ENCODE results near the gene IFITM1.
"Not testable (repeated sequence)": the region's sequence is repeated elsewhere in the genome, so short reads cannot be mapped to it uniquely, and the experiment has no call there.

The IFITM1 gene

DNA sequence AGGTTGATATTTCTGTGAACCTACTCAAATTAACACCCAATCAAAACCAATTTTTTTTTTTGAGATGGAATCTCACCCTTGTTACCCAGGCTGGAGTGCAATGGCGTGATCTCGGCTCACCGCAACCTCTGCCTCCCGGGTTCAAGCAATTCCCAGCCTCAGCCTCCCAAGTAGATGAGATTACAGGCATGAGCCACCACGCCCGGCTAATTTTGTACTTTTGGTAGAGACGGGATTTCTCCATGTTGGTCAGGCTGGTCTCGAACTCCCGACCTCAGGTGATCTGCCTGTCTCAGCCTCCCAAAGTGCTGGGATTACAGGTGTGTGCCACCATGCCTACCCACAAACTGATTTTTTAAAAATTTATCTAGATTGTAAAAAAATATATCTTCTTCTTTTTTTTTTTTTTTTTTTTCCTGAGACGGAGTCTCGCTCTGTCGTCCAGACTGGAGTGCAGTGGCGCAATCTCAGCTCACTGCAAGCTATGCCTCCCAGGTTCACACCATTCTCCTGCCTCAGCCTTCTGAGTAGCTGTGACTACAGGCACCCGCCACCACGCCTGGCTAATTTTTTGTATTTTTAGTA is 14.8 kb downstream of the IFITM1 start:
- DNase-seq = not testable (repeated sequence)

DNA sequence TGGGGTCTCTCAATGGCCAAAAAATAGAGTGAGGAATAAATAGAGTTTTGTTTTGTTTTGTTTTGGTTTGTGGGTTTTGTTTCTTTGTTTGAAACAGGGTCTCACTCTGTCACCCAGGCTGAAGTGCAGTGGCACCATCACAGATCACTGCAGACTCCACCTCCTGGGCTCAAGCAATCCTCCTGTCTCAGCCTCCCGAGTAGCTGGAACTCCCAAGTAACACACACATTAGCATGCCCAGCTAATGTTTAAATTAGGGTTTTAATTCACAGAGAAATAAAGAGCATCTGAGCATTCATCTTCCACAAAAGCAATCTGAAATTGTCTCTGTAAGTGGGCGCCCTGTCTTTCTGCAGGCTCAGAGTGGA is 16.0 kb downstream of the IFITM1 start:
- DNase-seq = no peak

GRCh38 chr11:330307-330693 is 16.5 kb downstream of the IFITM1 start:
- no peak for DNase-seq

GRCh38 chr11:330694-331357 is 17.0 kb downstream of the IFITM1 start:
- no peak for DNase-seq

DNA sequence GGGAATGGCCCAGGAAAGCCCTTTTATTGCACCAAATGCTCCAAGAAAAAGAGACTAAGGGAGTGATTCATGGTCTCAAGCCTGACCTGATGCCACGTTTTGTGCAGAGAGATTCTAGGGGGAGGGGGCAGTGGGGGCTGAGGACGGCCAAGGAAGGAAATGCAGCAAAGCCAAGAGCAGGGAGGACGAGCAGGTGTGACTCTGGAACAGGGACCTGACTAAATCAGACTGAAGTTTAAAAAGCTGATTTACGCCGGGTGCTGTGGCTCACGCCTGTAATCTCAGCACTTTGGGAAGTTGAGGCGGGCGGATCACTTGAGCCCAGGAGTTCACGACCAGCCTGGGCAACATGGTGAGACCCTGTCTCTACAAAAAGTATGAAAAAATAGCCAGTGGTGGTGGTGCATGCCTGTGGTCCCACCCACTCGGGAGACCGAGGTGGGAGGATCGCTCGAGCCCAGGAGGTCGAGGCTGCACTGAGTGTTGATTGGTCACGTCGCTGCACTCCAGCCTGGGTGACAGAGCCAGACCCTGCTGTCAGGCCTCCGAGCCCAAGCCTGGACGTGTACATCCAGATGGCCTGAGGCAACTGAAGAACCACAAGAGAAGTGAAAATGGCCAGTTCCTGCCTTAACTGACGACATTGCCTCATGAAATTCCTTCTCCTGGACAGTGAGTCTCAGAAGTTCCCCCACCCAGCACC is 17.7 kb downstream of the IFITM1 start:
- no peak for DNase-seq

- no peak for DNase-seq
These were observed 19.0 kb downstream of the IFITM1 start for GRCh38 chr11:332651-333480.

DNA sequence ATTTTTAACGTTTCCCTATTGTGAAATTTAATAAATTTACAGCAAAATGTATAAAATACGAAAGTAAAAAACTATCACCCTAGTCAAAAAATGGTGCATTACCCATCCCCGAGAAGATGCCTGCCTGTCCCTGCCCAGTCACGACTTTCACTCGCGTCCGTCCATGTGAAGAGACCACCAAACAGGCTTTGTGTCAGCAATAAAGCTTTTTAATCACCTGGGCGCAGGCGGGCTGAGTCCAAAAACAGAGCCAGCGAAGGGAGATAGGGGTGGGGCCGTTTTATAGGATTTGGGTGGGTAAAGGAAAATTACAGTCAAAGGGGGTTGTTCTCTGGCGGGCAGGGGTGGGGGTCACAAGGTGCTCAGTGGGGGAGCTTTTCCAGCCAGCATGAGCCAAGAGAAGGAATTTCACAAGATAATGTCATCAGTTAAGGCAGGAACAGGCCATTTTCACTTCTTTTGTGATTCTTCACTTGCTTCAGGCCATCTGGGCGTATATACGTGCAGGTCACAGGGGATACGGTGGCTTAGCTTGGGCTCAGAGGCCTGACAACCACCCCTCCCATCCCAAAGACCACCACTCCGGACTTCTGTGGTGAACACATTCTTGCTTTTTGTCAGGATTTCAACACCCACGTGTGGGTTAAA is 19.9 kb downstream of the IFITM1 start:
- DNase-seq = not testable (repeated sequence)

DNA sequence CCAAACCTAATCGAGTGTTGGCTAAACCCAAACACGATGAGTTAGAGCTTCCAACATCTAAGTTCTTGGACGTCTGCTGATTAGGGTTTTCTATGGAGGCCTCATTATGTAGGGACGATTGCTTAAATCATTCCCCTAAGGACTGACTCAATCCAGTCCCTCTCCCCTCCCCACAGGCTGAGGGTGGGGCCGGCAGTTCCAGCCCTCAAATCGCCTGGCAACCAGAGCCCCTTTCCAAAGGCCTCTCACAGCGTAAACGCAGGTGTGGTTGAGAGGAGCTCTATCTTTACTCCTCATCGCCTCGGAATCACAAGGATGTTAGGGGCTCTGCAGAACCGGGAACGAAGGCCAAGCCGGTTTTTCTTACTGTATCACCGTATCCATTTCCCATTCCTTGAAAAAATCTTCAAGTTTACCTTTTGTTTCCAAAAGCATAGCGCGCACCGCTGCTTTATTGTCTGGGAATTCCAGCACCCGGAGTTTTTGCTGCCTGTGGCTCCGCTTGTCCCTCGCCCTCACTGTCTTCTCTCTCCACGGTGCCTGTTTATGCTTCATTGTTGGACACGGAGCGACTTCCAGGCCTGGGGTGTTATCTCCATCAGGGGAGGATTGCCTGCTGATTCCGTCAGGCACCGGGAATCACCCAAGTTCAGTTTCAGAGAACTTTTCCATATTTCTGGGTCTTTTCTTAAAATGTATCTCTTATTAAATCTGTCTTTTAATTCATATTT is 20.6 kb downstream of the IFITM1 start:
- no peak for DNase-seq

GRCh38 chr11:335779-336658 is 22.2 kb downstream of the IFITM1 start:
- no peak for DNase-seq

DNA sequence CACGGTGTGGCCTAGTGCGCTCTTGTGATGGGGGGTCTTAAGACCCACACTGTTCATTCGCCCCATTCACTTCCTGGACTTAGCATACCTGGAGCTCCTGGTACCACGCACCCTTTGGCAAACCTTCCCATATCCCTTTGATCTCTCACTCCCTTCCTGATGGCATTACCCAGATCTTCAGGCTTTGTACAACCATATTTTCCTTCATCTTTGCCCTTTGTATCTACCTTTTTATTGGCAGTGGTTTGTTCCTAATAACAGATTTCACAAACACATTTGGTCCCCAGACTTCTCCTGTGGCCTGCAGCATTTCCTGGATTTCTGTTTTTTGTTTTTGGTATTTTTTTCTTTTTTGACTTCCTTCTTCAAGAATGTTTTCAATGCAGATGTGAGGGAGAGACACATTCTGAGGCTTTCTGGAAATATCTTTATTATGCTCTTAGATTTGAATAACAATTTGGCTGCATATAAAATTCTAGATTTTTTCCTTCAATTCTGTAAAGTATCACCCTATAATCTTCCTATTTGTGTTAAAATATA is 22.9 kb downstream of the IFITM1 start:
- no peak for DNase-seq

- no peak for DNase-seq
These were observed 23.9 kb downstream of the IFITM1 start for GRCh38 chr11:337711-338110.

DNA sequence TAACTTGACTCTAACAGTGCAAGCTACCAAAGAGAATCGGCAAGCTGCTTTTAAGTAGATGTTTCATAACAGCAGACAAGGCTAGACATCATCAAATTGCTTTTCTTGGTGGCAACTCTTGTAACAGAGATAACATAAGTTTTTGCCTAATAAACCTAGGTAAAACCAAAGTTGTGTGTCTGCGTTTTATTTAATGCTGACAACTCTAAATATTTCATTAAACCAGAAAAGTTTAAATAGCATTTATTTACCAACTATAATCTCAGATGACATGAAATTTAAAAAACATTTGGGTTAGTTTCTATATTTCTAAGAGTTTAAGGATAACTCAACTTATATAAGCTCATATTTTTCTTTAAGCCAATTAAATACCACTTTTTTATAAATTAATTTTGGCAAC is 26.1 kb downstream of the IFITM1 start:
- DNase-seq = no peak

GRCh38 chr11:340539-341512 is 27.0 kb downstream of the IFITM1 start:
- no peak for DNase-seq

DNA sequence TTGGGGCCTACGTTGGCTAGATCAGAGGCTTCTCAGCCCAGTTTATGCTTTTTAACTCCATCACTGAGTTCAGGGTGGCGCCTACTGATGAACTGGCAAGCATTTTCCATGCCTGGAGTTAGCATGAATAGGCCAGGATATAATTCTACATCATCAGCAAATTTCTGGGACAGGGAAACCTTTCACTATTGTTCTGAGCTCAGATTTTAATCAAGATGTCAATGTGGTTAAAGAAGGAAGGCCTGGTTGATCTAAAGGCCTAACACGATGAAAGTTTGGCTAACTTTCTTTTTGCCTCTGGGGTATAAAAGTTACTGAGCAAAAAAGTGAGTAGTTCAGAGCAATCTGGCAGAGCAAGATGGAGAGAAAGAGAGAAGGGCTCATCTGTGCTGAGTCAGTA is 28.5 kb downstream of the IFITM1 start:
- no peak for DNase-seq

DNA sequence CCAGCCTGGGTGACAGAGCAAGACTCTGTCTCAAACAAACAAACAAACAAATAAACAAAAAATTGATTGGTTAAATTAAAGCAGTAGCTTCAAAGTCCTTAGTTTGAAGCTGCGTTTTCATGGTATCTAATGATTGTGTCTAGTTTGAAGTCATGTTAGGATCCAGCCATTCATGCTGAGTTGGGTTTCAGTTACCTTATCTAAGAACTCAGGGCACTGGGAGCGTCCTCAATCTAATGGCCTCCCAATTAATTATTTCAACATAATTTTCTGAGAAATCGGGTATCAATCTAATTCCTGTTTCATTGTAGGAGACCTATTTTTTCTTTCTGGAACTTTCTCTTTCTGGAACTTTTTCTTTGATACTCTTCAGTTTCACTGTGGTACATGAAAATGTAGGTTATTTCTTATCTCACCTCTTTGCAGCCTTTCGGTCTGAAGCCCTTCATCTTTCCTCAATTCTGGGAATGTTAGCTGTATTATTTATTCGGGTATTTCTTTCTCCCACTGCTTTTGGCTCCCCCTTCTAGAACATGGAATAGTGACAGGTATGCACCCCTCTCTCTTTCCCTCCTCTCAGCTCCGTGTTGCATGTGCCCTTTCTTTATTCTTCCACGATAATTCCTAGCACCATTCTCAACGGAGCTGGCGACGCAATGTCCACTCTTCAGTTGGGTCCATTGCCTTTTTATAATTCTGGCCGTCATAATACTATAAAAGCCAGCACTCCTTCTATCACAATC is 31.2 kb downstream of the IFITM1 start:
- DNase-seq = no peak

- DNase-seq = no peak
These were observed 32.7 kb downstream of the IFITM1 start for GRCh38 chr11:346529-346928.

- DNase-seq = not testable (repeated sequence)
These were observed 35.6 kb downstream of the IFITM1 start for GRCh38 chr11:349270-349954.

DNA sequence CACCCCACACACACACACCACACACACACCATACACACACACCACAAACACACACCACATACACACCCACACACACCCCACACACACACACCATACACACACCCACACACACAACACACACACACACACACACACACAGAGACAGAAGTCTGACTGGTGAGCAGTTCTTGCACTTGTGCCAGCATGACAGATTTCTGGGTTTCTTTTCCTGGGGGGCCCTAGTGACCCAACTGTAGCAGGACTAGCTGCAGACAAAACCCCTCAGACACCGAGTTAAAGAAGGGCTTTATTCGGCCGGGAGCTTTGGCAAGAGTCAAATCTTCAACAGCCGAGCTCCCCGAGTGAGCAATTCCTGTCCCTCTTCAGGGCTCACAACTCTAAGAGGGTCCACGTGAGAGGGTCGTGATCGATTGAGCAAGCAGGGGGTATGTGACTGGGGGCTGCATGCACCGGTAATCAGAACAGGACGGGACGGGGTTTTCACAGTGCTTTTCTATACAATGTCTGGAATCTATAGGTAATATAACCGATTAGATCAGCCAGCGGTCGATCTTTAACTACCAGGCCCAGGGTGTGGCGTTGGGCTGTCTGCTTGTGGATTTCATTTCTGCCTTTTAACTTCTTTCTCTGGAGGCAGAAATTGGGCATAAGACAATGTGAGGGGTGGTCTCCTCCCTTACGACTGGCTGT is 36.3 kb downstream of the IFITM1 start:
- DNase-seq = not testable (repeated sequence)

Data from NCI-H1105 (cell line).